ENCODE results near the gene TBCC. TPM values are rescaled to one million over a fixed set of nuclear protein-coding genes. Genes with fewer than 3 reads are reported as not detected.
A peak's percentile ranks its signal among the peaks of the same experiment; 100 is the strongest.

The TBCC gene
- total RNA-seq, 1 donor from 2014 or later: 28.4 TPM

DNA sequence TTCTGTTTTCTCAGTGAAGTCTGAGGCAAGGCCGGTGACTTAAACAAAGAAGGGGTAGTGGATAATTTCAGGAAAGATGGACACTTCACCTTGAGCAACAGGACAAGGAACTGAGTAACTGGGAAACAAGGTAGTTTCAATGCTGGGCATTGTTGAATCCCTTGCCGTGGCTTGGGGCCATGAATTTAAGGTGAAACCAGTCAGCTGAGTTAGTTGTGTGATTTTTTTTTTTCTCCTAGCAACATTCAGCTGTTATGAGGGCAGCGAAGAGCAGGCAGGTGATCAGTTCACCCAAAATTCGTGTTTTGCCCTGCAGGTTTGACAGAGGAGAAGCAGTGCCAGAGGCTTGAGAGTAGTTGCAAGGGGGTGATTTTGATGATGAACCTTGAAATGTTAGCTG, 42.8 kb upstream of the TBCC start:
- no peak for DNase-seq (ENCODE audit: low spot score, unreplicated experiment)
- no peaks in the 10 kb centered on the region for H3K9me3 Mint-ChIP-seq (ENCODE audit: low read depth)
- peak overlapping the region; percentile 54 for H3K27ac Mint-ChIP-seq
- TF ChIP-seq, protein P1, sequence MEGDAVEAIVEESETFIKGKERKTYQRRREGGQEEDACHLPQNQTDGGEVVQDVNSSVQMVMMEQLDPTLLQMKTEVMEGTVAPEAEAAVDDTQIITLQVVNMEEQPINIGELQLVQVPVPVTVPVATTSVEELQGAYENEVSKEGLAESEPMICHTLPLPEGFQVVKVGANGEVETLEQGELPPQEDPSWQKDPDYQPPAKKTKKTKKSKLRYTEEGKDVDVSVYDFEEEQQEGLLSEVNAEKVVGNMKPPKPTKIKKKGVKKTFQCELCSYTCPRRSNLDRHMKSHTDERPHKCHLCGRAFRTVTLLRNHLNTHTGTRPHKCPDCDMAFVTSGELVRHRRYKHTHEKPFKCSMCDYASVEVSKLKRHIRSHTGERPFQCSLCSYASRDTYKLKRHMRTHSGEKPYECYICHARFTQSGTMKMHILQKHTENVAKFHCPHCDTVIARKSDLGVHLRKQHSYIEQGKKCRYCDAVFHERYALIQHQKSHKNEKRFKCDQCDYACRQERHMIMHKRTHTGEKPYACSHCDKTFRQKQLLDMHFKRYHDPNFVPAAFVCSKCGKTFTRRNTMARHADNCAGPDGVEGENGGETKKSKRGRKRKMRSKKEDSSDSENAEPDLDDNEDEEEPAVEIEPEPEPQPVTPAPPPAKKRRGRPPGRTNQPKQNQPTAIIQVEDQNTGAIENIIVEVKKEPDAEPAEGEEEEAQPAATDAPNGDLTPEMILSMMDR (IDR thresholded peaks at IDR 0.05; ENCODE audit: unreplicated experiment): no peak
- peaks cover 4% of the 10 kb centered on the region for H3K36me3 Mint-ChIP-seq (ENCODE audit: insufficient read depth)
- H3K27me3 Mint-ChIP-seq: no peaks in the 10 kb centered on the region
- no peak overlapping the region for H3K4me3 Mint-ChIP-seq (ENCODE audit: low read depth)
- H3K4me1 Mint-ChIP-seq (ENCODE audit: low read depth): peaks cover 35% of the 10 kb centered on the region

DNA sequence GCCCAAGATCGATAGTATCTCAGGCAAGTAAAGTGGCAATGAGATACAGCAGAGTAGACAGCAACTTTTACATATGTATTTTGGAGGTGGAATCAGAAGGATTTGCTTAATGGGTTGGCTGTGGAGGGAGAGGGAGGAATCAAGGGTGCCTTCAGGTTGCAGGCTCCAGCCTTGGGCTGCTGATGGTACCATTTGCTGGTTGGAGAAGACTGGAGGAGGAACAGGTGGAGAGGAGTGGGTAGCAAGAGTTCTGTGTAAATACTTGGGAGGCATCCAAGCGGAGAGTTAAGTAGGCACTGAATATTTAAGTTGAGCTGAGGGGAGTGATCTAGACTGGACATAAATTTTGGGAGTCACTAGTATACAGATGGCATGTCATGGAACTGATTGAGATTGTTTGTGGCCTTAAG, 41.2 kb upstream of the TBCC start:
- Mint-ChIP-seq H3K27ac (no peak overlapping the region), H3K27me3 (no peaks in the 10 kb centered on the region), H3K9me3 (ENCODE audit: low read depth) (no peaks in the 10 kb centered on the region), H3K36me3 (ENCODE audit: insufficient read depth) (peaks cover 4% of the 10 kb centered on the region), H3K4me1 (ENCODE audit: low read depth) (peaks cover 35% of the 10 kb centered on the region), H3K4me3 (ENCODE audit: low read depth) (no peak overlapping the region)
- DNase-seq (ENCODE audit: low spot score, unreplicated experiment): no peak
- TF ChIP-seq, protein P1 (IDR thresholded peaks at IDR 0.05; ENCODE audit: unreplicated experiment): no peak

DNA sequence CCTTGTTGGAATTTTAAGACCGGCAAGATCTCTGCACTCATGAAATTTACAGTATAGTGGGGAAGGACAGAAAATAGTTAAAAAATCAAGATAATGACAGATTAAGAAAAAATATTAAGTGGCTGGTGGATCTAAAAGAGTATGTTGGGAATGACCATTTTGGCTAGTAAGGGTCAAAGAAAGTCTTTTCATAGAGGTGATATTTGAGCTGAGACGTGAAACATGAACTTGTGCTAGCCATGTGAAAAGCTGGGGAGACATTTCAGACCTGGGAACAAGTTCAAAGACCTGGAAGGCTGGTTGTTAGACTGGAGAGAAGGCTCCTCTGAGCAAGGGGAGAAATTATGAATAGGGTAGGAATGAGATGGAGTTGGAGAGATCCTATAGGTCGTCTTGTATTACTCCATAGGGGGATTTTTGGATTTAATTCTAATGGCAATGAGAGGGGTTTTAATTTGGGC, 40.7 kb upstream of the TBCC start:
- no peaks in the 10 kb centered on the region for H3K9me3 Mint-ChIP-seq (ENCODE audit: low read depth)
- H3K36me3 Mint-ChIP-seq (ENCODE audit: insufficient read depth): peaks cover 4% of the 10 kb centered on the region
- no peaks in the 10 kb centered on the region for H3K27me3 Mint-ChIP-seq
- H3K4me3 Mint-ChIP-seq (ENCODE audit: low read depth): no peak overlapping the region
- DNase-seq (ENCODE audit: low spot score, unreplicated experiment): no peak
- H3K27ac Mint-ChIP-seq: no peak overlapping the region
- H3K4me1 Mint-ChIP-seq (ENCODE audit: low read depth): peaks cover 35% of the 10 kb centered on the region
- TF ChIP-seq, protein P1 (IDR thresholded peaks at IDR 0.05; ENCODE audit: unreplicated experiment): no peak

DNA sequence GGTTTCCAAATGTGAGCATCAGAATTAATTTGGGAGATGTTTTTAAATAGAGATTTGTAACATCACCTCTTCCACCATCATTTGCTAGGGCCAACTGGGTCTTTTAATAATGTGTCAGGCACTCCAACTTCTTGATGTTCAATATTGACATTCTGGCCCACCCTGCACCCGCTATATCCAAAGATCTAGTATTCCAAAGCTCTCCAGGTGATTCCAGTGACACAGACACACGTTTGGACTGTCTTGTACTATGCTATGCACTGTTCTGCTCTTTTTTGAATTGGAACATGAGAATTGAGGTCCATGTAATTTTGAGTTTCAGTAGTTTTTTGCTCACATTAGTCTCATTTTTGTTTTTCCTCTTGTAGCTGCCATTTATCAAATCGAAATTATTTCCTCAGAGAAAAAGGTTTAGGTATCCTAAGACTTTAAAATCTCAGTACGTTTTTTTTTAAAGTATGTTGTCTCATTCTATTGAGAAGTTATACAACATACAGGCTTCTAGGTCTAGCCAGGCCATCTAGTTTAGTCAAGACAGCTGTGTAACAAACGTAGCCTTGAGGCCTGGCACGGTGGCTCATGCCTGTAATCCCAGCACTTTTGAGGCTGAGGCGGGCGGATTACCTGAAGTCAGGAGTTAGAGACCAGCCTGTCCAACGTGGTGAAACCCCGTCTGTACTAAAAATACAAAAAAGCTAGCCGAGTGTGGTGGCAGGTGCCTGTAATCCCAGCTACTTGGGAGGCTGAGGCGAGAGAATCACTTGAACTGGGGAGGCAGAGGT, 39.0 kb upstream of the TBCC start:
- TF ChIP-seq, protein P1 (IDR thresholded peaks at IDR 0.05; ENCODE audit: unreplicated experiment): no peak
- peaks cover 2% of the 10 kb centered on the region for H3K36me3 Mint-ChIP-seq (ENCODE audit: insufficient read depth)
- no peak overlapping the region for H3K4me3 Mint-ChIP-seq (ENCODE audit: low read depth)
- H3K27me3 Mint-ChIP-seq: no peaks in the 10 kb centered on the region
- peaks cover 30% of the 10 kb centered on the region for H3K4me1 Mint-ChIP-seq (ENCODE audit: low read depth)
- no peak for DNase-seq (ENCODE audit: low spot score, unreplicated experiment)
- peak overlapping the region; percentile 100 for H3K27ac Mint-ChIP-seq
- H3K9me3 Mint-ChIP-seq (ENCODE audit: low read depth): no peaks in the 10 kb centered on the region

DNA sequence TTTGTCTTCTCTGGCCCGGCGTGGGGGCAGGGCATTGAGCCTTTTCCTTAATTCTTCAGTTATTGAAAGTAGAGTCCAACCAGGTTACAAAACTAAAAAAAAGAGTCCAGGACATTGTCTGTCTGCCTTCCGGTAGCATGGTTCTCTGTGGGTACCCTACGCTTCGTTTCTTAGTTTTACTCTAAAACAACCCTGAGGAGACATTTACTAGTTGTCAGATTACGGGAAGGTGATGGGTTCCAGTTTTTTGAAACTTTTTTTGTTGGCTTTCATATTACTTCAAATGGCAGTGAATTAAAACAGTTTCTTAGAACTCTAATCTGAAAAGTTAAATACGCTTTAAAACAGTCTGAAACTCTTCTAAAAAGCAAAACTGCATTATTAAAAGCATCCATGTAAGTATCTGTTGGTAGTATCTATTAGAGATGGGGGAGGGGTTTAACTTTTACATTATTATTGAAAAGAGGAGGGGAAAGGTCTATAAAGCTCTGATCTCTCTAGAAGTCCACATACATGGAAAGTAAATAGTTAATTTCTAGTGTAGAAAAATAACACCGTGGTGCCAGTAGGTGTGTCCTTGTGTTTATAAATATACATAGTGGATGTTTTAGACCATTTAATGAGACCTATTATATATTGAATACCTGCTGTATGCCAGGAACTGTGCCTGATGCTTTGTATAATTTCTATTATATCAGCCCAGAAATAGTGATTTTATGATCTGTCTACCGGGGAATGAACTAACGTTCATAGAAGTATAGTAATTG, 38.2 kb upstream of the TBCC start:
- TF ChIP-seq, protein P1 (IDR thresholded peaks at IDR 0.05; ENCODE audit: unreplicated experiment): no peak
- no peaks in the 10 kb centered on the region for H3K9me3 Mint-ChIP-seq (ENCODE audit: low read depth)
- peaks cover 2% of the 10 kb centered on the region for H3K36me3 Mint-ChIP-seq (ENCODE audit: insufficient read depth)
- no peak for DNase-seq (ENCODE audit: low spot score, unreplicated experiment)
- H3K4me1 Mint-ChIP-seq (ENCODE audit: low read depth): peaks cover 26% of the 10 kb centered on the region
- no peak overlapping the region for H3K4me3 Mint-ChIP-seq (ENCODE audit: low read depth)
- H3K27ac Mint-ChIP-seq: peak overlapping the region; percentile 100
- no peaks in the 10 kb centered on the region for H3K27me3 Mint-ChIP-seq

Data from progenitor cell of endocrine pancreas (in vitro differentiated cells).